Vagina (tissue), 2 donors: Measurements from ENCODE around the gene OSBP2. TPM values are rescaled to one million over a fixed set of nuclear protein-coding genes. Genes with fewer than 3 reads are reported as not detected.

Source experiments
- DNase-seq, 2 donors: peaks; one replicate each; pipeline ENCODE4 v3.0.0-alpha.2; 2017; ENCODE audit errors: extremely low spot score in 2 of 2
- H3K27ac ChIP-seq: fragments of 200-600 bp; sonication (generic); one replicate; pipeline ENCODE4 v1.5.1; 2019
- H3K27me3 ChIP-seq: fragments of 200-600 bp; sonication (generic); one replicate; pipeline ENCODE4 v1.5.1; 2019
- H3K36me3 ChIP-seq, 2 donors: fragments of 200-600 bp; sonication (generic); one replicate each; pipeline ENCODE4 v1.5.1; 2017 to 2019
- H3K4me1 ChIP-seq: fragments of 200-600 bp; sonication (generic); one replicate; pipeline ENCODE4 v1.5.1; 2019
- H3K4me3 ChIP-seq, 2 donors: fragments of 200-600 bp; sonication (generic); 1 replicate in 1 of 2; 2 replicates in 1 of 2; pipeline ENCODE4 v1.5.1; 2016 to 2019
- H3K9me3 ChIP-seq: fragments of 200-600 bp; sonication (generic); one replicate; pipeline ENCODE4 v1.5.1; 2019
- POLR2A ChIP-seq, 2 donors: fragments of 450-650 bp; IDR thresholded peaks; one replicate each; pipeline ENCODE4 v1.6.1; 2017; ENCODE audit warnings: antibody characterized with exemption in 2 of 2, mild to moderate bottlenecking in 2 of 2, moderate library complexity in 2 of 2
- POLR2AphosphoS5 ChIP-seq, 2 donors: sonication (generic); formaldehyde crosslinking; IDR thresholded peaks; one replicate each; pipeline ENCODE4 v1.9.0; 2017; ENCODE audit warnings: antibody characterized with exemption in 2 of 2, mild to moderate bottlenecking in 2 of 2, low read depth in 1 of 2; ENCODE audit not compliant: insufficient read depth in 1 of 2
- intact Hi-C: fragments of 100-400 bp; cut with DNase I; formaldehyde crosslinking; loops from one replicate; pipeline ENCODE4 v1.15.1; 2023
- total RNA-seq: library from RNA; depleted of rRNA; stranded (reverse); fragments of >200 nt; gene quantifications from one replicate; pipeline ENCODE4 v1.2.3, GENCODE V29; 2016
- TF ChIP-seq, protein P1 (sequence below), 3 experiments: fragments of 450-650 bp in 2 of 3; fragments of 200-600 bp in 1 of 3; sonication (generic) in 1 of 3; IDR thresholded peaks; one replicate each; pipeline ENCODE4 v1.5.1; 2017 to 2019; ENCODE audit warnings: antibody characterized with exemption in 3 of 3, mild to moderate bottlenecking in 2 of 3, moderate library complexity in 2 of 3

Gene OSBP2
- total RNA-seq, 1 donor from 2014 or later = 3.7 TPM

DNA sequence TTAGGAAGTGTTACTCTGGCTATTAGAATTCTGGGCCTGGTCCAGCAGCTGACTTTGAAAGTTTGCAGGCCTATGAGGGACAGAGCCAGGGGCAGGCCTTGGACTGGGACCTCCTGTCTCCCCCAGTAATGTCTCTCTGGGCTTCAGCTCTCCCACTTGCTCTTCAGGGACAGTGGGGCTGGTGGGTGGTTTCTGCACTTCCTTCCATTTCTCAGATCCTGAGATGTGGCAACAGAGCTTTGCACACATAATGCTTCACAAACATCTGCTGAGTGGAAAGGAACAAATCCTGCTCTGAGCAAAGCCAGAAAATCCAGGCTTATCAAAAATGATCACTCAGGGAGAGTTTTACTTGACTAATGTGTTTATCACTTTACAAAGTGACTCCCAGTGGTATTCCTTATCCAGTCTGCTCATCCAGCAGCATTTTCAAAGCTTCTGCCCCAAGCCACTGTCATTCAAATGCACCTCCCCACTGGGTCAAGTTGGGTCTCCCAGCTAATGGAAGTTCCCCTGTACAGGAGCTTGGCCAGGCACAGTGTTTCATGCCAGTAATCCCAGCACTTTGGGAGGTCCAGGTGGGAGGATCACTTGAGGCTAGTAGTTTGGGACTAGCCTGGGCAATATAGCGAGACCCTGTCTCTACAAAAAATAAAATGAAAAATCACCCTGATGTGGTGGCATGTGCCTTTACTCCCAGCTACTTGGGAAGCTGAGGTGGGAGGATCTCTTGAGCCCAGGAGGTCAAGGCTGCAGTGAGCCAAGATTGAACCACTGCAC is 13.5 kb upstream of the OSBP2 start:
- Histone ChIP-seq H3K27me3 (no peaks in the 10 kb centered on the region), H3K4me1 (no peaks in the 10 kb centered on the region), H3K4me3 (no peak overlapping the region), H3K36me3 (no peaks in the 10 kb centered on the region), H3K9me3 (no peaks in the 10 kb centered on the region), H3K27ac (no peak overlapping the region)
- intact Hi-C loops = no loop called here
- TF ChIP-seq, protein P1, sequence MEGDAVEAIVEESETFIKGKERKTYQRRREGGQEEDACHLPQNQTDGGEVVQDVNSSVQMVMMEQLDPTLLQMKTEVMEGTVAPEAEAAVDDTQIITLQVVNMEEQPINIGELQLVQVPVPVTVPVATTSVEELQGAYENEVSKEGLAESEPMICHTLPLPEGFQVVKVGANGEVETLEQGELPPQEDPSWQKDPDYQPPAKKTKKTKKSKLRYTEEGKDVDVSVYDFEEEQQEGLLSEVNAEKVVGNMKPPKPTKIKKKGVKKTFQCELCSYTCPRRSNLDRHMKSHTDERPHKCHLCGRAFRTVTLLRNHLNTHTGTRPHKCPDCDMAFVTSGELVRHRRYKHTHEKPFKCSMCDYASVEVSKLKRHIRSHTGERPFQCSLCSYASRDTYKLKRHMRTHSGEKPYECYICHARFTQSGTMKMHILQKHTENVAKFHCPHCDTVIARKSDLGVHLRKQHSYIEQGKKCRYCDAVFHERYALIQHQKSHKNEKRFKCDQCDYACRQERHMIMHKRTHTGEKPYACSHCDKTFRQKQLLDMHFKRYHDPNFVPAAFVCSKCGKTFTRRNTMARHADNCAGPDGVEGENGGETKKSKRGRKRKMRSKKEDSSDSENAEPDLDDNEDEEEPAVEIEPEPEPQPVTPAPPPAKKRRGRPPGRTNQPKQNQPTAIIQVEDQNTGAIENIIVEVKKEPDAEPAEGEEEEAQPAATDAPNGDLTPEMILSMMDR (IDR thresholded peaks at IDR 0.05) = no peak
- TF ChIP-seq POLR2A (IDR thresholded peaks at IDR 0.05) (no peak), POLR2AphosphoS5 (IDR thresholded peaks at IDR 0.05; ENCODE audit: insufficient read depth in 1 of 2, low read depth in 1 of 2) (no peak)
- DNase-seq = no peak

DNA sequence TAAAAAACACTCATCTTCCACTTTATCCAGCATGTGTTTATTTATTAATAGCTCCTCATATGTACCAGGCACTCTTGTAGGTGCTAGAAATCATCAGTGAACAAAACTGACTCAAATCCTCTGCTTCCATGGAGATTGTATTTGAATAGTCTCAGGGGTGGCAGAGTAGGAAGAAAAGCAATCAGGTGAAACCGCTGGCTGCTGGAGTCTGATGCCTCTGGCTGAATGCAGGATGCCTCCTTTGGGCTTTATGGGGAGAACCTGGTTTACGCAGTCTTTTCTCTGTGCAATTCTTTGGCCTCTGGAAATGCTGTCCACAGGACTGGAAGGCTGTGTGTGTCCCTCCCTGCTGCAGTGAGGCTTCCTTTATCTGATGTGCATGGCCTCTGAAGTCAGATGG is 12.8 kb upstream of the OSBP2 start:
- Histone ChIP-seq H3K27ac (no peak overlapping the region), H3K4me1 (no peaks in the 10 kb centered on the region)
- TF ChIP-seq, protein P1 (IDR thresholded peaks at IDR 0.05) = no peak
- TF ChIP-seq POLR2A (IDR thresholded peaks at IDR 0.05) (no peak), POLR2AphosphoS5 (IDR thresholded peaks at IDR 0.05; ENCODE audit: insufficient read depth in 1 of 2, low read depth in 1 of 2) (no peak)

DNA sequence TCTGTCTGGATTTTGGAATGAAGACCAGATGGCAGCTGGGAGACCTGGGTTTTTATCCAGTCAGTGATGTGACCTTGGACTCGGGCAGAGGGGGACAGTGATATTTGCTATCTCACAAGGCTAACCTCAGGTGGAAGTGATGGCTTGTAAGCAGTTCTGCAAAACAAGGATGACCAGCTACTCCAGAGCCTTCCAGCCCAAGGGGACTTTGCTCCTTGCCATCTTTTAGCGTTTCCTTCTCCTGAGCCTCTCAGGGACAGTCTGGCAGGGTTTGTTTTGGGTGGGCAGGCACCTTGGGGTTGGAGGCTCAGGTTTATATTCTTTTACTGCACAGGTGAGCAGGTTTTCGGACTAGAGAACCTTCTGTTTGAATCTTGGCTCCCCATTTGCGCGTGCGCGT is 9.5 kb upstream of the OSBP2 start:
- no peaks in the 10 kb centered on the region for H3K9me3 ChIP-seq
- no peak for TF ChIP-seq POLR2AphosphoS5 (IDR thresholded peaks at IDR 0.05; ENCODE audit: insufficient read depth in 1 of 2, low read depth in 1 of 2)
- TF ChIP-seq, protein P1 (IDR thresholded peaks at IDR 0.05) = no peak
- no peak for TF ChIP-seq POLR2A (IDR thresholded peaks at IDR 0.05)
- no peaks in the 10 kb centered on the region for H3K36me3 ChIP-seq
- H3K4me3 ChIP-seq = no peak overlapping the region
- no peaks in the 10 kb centered on the region for H3K27me3 ChIP-seq
- no peak overlapping the region for H3K27ac ChIP-seq
- intact Hi-C loops = no loop called here
- no peak for DNase-seq
- no peaks in the 10 kb centered on the region for H3K4me1 ChIP-seq

More for the DNA sequence above, 12.8 kb upstream of the OSBP2 start:
- DNase-seq = no peak
- H3K4me3 ChIP-seq = no peak overlapping the region
- no peaks in the 10 kb centered on the region for H3K9me3 ChIP-seq
- intact Hi-C loops = no loop called here
- no peaks in the 10 kb centered on the region for H3K27me3 ChIP-seq
- H3K36me3 ChIP-seq = no peaks in the 10 kb centered on the region

DNA sequence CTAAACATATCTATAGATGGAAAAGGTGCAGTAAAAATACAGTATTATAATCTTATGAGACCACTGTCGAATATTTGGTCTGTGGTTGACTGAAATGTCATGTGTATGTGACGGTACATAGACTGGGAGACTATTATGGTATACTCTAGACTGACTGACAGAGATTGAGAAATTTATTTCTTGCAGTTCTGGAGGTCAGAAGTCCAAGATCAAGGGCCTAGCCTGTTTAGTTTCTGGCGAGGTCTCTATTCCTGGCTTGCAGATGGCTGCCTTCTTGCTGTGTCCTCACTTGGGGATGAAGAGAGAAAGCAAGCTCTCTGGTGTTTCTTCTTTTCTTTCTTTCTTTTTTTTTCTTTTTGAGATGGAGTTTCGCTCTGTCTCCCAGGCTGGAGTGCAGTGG is 7.3 kb upstream of the OSBP2 start:
- Histone ChIP-seq H3K36me3 (no peaks in the 10 kb centered on the region), H3K4me1 (no peaks in the 10 kb centered on the region), H3K4me3 (no peak overlapping the region), H3K9me3 (no peaks in the 10 kb centered on the region), H3K27ac (no peak overlapping the region), H3K27me3 (no peaks in the 10 kb centered on the region)
- DNase-seq = no peak
- intact Hi-C loops = no loop called here
- TF ChIP-seq POLR2A (IDR thresholded peaks at IDR 0.05) = no peak

DNA sequence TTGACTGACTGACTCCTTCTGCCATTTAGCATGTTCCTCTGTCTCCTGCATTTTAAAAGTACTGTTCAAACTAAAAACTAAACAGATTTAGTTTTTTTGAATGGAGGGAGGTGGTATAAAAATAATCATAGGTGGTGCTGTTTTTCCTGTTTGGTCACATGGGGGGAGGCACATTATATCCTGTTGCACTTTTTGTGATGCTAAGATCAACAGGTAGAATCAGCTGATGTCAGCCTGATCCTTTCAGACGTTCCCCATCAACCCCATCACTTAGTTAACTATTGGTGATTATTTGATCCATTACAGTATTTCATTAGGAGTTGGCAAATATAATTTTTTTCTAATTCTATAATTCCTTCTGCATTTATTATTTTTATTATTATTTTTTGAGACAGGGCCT is 5.1 kb upstream of the OSBP2 start:
- Histone ChIP-seq H3K27me3 (no peaks in the 10 kb centered on the region), H3K9me3 (no peaks in the 10 kb centered on the region), H3K27ac (no peak overlapping the region), H3K4me1 (no peaks in the 10 kb centered on the region), H3K36me3 (no peaks in the 10 kb centered on the region), H3K4me3 (no peak overlapping the region)
- intact Hi-C loops = no loop called here
- DNase-seq = no peak
- TF ChIP-seq, protein P1 (IDR thresholded peaks at IDR 0.05) = no peak
- TF ChIP-seq POLR2A (IDR thresholded peaks at IDR 0.05) = no peak
